SK-N-SH treated with all-trans-retinoic acid at 6 μM for 48 hours (cell line): ENCODE data around the gene RPL23.

Experiments used
- ATAC-seq: fragments of 200-7000 bp; cut with Tn5 transposase; 3 replicates; pipeline ENCODE4 v1.9.1; 2020; ENCODE audit warnings: mild to moderate bottlenecking, moderate library complexity
- ARNTL ChIP-seq: fragments of 450-650 bp; formaldehyde crosslinking; IDR thresholded peaks from 2 replicates; pipeline ENCODE4 v1.5.0; 2020; ENCODE audit warnings: low read depth, mild to moderate bottlenecking, moderate library complexity, borderline replicate concordance
- BACH2 ChIP-seq: fragments of 250-450 bp; sonication (Bioruptor Pico); IDR thresholded peaks from 2 replicates; pipeline ENCODE4 v1.9.0; 2021; ENCODE audit warnings: mild to moderate bottlenecking, borderline replicate concordance
- CSDC2 ChIP-seq: fragments of 250-450 bp; sonication (Bioruptor Pico); IDR thresholded peaks from 2 replicates; pipeline ENCODE4 v1.5.0; 2020; ENCODE audit warnings: mild to moderate bottlenecking, moderate library complexity
- ESRRG ChIP-seq: fragments of 250-450 bp; sonication (Bioruptor Pico); IDR thresholded peaks from 2 replicates; pipeline ENCODE4 v1.6.1; 2021; ENCODE audit warnings: mild to moderate bottlenecking
- GLIS3 ChIP-seq: fragments of 250-450 bp; sonication (Bioruptor Pico); IDR thresholded peaks from 2 replicates; pipeline ENCODE4 v1.5.0; 2020; ENCODE audit warnings: mild to moderate bottlenecking, moderate library complexity
- ISL1 ChIP-seq: fragments of 250-450 bp; sonication (Bioruptor Pico); IDR thresholded peaks from 2 replicates; pipeline ENCODE4 v2.1.2; 2022; ENCODE audit warnings: mild to moderate bottlenecking, moderate library complexity
- OSR1 ChIP-seq: fragments of 250-450 bp; sonication (Bioruptor Pico); IDR thresholded peaks from 2 replicates; pipeline ENCODE4 v1.8.0; 2022; ENCODE audit warnings: moderate library complexity, mild to moderate bottlenecking, inconsistent platforms
- PPARA ChIP-seq: fragments of 250-450 bp; sonication (Bioruptor Pico); IDR thresholded peaks from 2 replicates; pipeline ENCODE4 v1.5.0; 2020; ENCODE audit warnings: mild to moderate bottlenecking, borderline replicate concordance
- RARB ChIP-seq: fragments of 250-450 bp; sonication (Bioruptor Pico); IDR thresholded peaks from 2 replicates; pipeline ENCODE4 v1.8.0; 2021; ENCODE audit warnings: mild to moderate bottlenecking, moderate library complexity
- SNAI2 ChIP-seq: fragments of 250-450 bp; sonication (Bioruptor Pico); IDR thresholded peaks from 2 replicates; pipeline ENCODE4 v1.5.0; 2020; ENCODE audit warnings: mild to moderate bottlenecking, moderate library complexity
- TCF4 ChIP-seq: fragments of 250-450 bp; sonication (Bioruptor Pico); IDR thresholded peaks from 2 replicates; pipeline ENCODE4 v1.8.0; 2021; ENCODE audit warnings: mild to moderate bottlenecking, moderate library complexity, borderline replicate concordance
- TOX ChIP-seq: fragments of 250-450 bp; sonication (Bioruptor Pico); IDR thresholded peaks from 2 replicates; pipeline ENCODE4 v1.8.0; 2021; ENCODE audit warnings: mild to moderate bottlenecking, moderate library complexity, borderline replicate concordance
- ZC3H10 ChIP-seq: fragments of 250-450 bp; sonication (Bioruptor Pico); IDR thresholded peaks from 2 replicates; pipeline ENCODE4 v1.5.1; 2021; ENCODE audit warnings: mild to moderate bottlenecking, moderate library complexity
- ZFP3 ChIP-seq: fragments of 250-450 bp; sonication (Bioruptor Pico); IDR thresholded peaks from 2 replicates; pipeline ENCODE4 v1.5.0; 2020; ENCODE audit warnings: mild to moderate bottlenecking, moderate library complexity
- ZFP30 ChIP-seq: fragments of 450-650 bp; formaldehyde crosslinking; IDR thresholded peaks from 2 replicates; pipeline ENCODE4 v1.5.0; 2022; ENCODE audit warnings: mild to moderate bottlenecking, moderate library complexity
- ZNF565 ChIP-seq: fragments of 450-650 bp; formaldehyde crosslinking; conservative IDR thresholded peaks from 2 replicates; pipeline ENCODE4 v1.5.0; 2020; ENCODE audit warnings: low read depth, mild to moderate bottlenecking, moderate library complexity
- ZNF70 ChIP-seq: fragments of 450-650 bp; formaldehyde crosslinking; IDR thresholded peaks from 2 replicates; pipeline ENCODE4 v1.5.0; 2020; ENCODE audit warnings: mild to moderate bottlenecking, moderate library complexity
- ZNF8 ChIP-seq: fragments of 450-650 bp; formaldehyde crosslinking; IDR thresholded peaks from 2 replicates; pipeline ENCODE4 v1.5.0; 2020; ENCODE audit warnings: mild to moderate bottlenecking, moderate library complexity
- TF ChIP-seq, protein P1 (sequence below): fragments of 250-450 bp; sonication (Bioruptor Pico); IDR thresholded peaks from 2 replicates; pipeline ENCODE4 v1.5.1; 2020; ENCODE audit warnings: low read depth, mild to moderate bottlenecking, moderate library complexity
- TF ChIP-seq, protein P2 (sequence below): fragments of 250-450 bp; sonication (Bioruptor Pico); IDR thresholded peaks from 2 replicates; pipeline ENCODE4 v1.5.0; 2020; ENCODE audit warnings: mild to moderate bottlenecking, moderate library complexity
- TF ChIP-seq, protein P3 (sequence below): fragments of 250-450 bp; sonication (Bioruptor Pico); IDR thresholded peaks from 2 replicates; pipeline ENCODE4 v1.5.1; 2021; ENCODE audit warnings: mild to moderate bottlenecking, moderate library complexity
- TF ChIP-seq, protein P4 (sequence below): fragments of 250-450 bp; sonication (Bioruptor Pico); IDR thresholded peaks from 2 replicates; pipeline ENCODE4 v1.8.0; 2020; ENCODE audit warnings: mild to moderate bottlenecking, moderate library complexity, borderline replicate concordance
- TF ChIP-seq, protein P5 (sequence below): fragments of 250-450 bp; sonication (Bioruptor Pico); IDR thresholded peaks from 2 replicates; pipeline ENCODE4 v1.8.0; 2021; ENCODE audit warnings: low read depth, mild to moderate bottlenecking, moderate library complexity, borderline replicate concordance

Gene RPL23

DNA sequence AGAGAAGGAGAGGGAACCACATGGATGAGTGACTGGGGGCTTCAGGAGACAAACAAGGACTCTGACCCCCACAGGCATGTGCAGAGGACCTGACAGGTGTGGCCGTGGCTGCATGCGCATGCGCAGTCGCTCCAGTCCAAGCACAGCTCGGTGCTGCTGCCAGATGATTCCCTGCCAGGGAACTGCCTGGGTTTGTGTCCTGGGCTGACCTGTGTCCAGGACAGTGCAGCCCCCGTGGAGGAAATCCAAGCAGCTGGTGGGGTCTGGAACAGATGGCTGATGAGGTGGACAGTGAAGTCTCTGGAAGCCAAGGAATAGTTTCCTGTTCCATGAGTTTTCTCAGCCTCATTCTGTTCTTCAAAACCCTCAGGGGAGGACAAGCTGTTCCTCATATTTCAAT is 43.7 kb upstream of the RPL23 start:
- ATAC-seq: no peak
- TF ChIP-seq ARNTL (CRISPR knock-in tag): no peak
- no peak for TF ChIP-seq CSDC2
- TF ChIP-seq OSR1: no peak
- TF ChIP-seq RARB (CRISPR knock-in tag): no peak
- TF ChIP-seq ZFP30 (CRISPR knock-in tag): no peak
- no peak for TF ChIP-seq TCF4 (CRISPR knock-in tag)
- no peak for TF ChIP-seq ISL1

DNA sequence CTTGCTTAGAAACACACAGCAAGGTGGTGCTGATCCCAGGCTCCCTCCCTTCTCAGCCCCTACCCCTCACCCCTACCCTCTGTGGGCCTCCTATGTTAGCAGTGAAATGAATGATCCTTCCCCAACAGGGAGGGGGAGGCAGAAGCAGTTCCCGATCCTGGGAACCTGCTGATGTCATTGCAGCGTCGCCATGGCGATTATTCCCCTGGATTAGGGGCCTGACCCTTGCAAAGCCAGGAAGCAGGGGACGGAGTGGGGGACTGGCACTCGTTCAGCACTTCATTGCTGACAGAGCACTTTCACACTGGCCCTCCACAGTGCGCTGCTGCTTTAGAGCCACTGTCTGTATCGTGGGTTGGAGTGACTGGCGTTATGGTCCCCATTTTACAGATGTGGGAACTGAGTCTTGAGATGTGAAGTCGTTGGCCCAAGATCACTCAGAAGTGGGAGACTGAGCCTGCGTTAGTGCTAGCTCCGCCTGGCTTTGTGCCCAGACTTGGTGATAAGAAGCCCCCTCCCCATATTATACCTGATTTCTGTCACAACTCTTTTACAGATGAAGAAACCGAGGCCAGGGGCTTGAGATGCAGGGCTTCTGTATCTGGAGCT is 42.9 kb upstream of the RPL23 start:
- no peak for ATAC-seq
- TF ChIP-seq, protein P1, sequence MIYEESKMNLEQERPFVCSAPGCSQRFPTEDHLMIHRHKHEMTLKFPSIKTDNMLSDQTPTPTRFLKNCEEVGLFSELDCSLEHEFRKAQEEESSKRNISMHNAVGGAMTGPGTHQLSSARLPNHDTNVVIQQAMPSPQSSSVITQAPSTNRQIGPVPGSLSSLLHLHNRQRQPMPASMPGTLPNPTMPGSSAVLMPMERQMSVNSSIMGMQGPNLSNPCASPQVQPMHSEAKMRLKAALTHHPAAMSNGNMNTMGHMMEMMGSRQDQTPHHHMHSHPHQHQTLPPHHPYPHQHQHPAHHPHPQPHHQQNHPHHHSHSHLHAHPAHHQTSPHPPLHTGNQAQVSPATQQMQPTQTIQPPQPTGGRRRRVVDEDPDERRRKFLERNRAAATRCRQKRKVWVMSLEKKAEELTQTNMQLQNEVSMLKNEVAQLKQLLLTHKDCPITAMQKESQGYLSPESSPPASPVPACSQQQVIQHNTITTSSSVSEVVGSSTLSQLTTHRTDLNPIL (CRISPR knock-in tag): no peak
- no peak for TF ChIP-seq PPARA (CRISPR knock-in tag)
- no peak for TF ChIP-seq ZNF565 (CRISPR knock-in tag)
- TF ChIP-seq, protein P2, sequence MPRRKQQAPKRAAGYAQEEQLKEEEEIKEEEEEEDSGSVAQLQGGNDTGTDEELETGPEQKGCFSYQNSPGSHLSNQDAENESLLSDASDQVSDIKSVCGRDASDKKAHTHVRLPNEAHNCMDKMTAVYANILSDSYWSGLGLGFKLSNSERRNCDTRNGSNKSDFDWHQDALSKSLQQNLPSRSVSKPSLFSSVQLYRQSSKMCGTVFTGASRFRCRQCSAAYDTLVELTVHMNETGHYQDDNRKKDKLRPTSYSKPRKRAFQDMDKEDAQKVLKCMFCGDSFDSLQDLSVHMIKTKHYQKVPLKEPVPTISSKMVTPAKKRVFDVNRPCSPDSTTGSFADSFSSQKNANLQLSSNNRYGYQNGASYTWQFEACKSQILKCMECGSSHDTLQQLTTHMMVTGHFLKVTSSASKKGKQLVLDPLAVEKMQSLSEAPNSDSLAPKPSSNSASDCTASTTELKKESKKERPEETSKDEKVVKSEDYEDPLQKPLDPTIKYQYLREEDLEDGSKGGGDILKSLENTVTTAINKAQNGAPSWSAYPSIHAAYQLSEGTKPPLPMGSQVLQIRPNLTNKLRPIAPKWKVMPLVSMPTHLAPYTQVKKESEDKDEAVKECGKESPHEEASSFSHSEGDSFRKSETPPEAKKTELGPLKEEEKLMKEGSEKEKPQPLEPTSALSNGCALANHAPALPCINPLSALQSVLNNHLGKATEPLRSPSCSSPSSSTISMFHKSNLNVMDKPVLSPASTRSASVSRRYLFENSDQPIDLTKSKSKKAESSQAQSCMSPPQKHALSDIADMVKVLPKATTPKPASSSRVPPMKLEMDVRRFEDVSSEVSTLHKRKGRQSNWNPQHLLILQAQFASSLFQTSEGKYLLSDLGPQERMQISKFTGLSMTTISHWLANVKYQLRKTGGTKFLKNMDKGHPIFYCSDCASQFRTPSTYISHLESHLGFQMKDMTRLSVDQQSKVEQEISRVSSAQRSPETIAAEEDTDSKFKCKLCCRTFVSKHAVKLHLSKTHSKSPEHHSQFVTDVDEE (CRISPR knock-in tag): no peak
- TF ChIP-seq, protein P3, sequence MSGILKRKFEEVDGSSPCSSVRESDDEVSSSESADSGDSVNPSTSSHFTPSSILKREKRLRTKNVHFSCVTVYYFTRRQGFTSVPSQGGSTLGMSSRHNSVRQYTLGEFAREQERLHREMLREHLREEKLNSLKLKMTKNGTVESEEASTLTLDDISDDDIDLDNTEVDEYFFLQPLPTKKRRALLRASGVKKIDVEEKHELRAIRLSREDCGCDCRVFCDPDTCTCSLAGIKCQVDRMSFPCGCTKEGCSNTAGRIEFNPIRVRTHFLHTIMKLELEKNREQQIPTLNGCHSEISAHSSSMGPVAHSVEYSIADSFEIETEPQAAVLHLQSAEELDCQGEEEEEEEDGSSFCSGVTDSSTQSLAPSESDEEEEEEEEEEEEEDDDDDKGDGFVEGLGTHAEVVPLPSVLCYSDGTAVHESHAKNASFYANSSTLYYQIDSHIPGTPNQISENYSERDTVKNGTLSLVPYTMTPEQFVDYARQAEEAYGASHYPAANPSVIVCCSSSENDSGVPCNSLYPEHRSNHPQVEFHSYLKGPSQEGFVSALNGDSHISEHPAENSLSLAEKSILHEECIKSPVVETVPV (CRISPR knock-in tag): no peak
- TF ChIP-seq, protein P4, sequence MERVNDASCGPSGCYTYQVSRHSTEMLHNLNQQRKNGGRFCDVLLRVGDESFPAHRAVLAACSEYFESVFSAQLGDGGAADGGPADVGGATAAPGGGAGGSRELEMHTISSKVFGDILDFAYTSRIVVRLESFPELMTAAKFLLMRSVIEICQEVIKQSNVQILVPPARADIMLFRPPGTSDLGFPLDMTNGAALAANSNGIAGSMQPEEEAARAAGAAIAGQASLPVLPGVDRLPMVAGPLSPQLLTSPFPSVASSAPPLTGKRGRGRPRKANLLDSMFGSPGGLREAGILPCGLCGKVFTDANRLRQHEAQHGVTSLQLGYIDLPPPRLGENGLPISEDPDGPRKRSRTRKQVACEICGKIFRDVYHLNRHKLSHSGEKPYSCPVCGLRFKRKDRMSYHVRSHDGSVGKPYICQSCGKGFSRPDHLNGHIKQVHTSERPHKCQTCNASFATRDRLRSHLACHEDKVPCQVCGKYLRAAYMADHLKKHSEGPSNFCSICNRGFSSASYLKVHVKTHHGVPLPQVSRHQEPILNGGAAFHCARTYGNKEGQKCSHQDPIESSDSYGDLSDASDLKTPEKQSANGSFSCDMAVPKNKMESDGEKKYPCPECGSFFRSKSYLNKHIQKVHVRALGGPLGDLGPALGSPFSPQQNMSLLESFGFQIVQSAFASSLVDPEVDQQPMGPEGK (CRISPR knock-in tag): no peak
- no peak for TF ChIP-seq RARB (CRISPR knock-in tag)
- TF ChIP-seq GLIS3: no peak
- no peak for TF ChIP-seq BACH2 (CRISPR knock-in tag)
- no peak for TF ChIP-seq ZNF8 (CRISPR knock-in tag)
- TF ChIP-seq TCF4 (CRISPR knock-in tag): no peak
- no peak for TF ChIP-seq OSR1
- TF ChIP-seq ARNTL (CRISPR knock-in tag): no peak
- TF ChIP-seq, protein P5, sequence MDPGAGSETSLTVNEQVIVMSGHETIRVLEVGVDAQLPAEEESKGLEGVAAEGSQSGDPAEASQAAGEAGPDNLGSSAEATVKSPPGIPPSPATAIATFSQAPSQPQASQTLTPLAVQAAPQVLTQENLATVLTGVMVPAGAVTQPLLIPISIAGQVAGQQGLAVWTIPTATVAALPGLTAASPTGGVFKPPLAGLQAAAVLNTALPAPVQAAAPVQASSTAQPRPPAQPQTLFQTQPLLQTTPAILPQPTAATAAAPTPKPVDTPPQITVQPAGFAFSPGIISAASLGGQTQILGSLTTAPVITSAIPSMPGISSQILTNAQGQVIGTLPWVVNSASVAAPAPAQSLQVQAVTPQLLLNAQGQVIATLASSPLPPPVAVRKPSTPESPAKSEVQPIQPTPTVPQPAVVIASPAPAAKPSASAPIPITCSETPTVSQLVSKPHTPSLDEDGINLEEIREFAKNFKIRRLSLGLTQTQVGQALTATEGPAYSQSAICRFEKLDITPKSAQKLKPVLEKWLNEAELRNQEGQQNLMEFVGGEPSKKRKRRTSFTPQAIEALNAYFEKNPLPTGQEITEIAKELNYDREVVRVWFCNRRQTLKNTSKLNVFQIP (CRISPR knock-in tag): no peak
- no peak for TF ChIP-seq CSDC2
- no peak for TF ChIP-seq ZNF70 (CRISPR knock-in tag)
- TF ChIP-seq ESRRG (CRISPR knock-in tag): no peak
- no peak for TF ChIP-seq ZFP3 (CRISPR knock-in tag)
- TF ChIP-seq TOX (CRISPR knock-in tag): no peak
- TF ChIP-seq ZC3H10 (CRISPR knock-in tag): no peak

DNA sequence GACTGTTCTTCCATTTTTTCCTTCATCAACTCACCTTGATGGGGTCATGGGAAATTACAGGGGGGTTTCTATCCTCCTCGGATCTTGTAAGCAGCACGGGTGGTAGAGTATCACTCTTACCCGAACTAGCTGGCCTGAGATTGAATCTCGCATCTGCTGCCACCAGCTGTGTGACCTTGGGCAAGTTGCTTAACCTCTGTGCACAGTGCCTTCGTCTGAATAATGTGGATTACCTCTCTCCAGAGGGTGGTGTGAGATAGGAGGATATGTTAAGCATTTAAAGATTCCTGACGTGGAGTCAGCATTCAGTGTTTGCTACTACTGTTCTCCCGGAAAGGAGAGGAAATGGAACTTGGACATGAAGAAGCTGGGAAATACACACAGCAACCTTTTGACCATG is 40.8 kb upstream of the RPL23 start:
- ATAC-seq: no peak
- no peak for TF ChIP-seq ISL1
- TF ChIP-seq TCF4 (CRISPR knock-in tag): no peak
- TF ChIP-seq ZNF565 (CRISPR knock-in tag): no peak
- no peak for TF ChIP-seq ZFP30 (CRISPR knock-in tag)
- no peak for TF ChIP-seq SNAI2
- TF ChIP-seq, protein P2 (CRISPR knock-in tag): no peak
- TF ChIP-seq ZFP3 (CRISPR knock-in tag): no peak
- no peak for TF ChIP-seq TOX (CRISPR knock-in tag)
- TF ChIP-seq ARNTL (CRISPR knock-in tag): no peak
- TF ChIP-seq BACH2 (CRISPR knock-in tag): no peak
- no peak for TF ChIP-seq ZNF8 (CRISPR knock-in tag)
- TF ChIP-seq, protein P5 (CRISPR knock-in tag): no peak
- TF ChIP-seq CSDC2: no peak
- no peak for TF ChIP-seq ZNF70 (CRISPR knock-in tag)
